GM21390 (cell line): Measurements from ENCODE around the gene ETHE1.
A peak's percentile ranks its signal among the peaks of the same experiment; 100 is the strongest.

ENCODE experiments used
- ATAC-seq: cut with Tn5 transposase; IDR thresholded peaks from one replicate; pipeline ENCODE4 v1.9.1; 2021; ENCODE audit not compliant: unreplicated experiment

ETHE1 gene

DNA sequence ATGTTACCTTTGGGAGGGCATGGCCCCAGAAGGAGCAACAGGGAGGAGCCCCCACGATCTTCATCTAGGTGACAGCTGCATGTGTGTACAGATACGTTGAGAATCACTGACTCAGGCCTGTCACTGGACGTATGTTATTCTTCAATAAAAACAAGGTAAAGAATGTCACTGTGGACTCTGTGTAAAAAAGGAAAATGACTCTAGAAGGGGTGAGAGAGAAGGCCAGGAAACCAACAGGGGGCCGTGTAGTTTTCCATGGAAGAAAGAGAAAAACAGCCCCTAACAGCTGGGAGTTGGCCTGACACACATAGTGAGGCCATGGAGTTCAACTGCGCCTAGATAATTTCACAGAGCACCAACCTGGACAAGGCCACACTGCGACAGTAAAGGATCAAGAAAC lies 59.7 kb downstream of the ETHE1 start:
- ATAC-seq: no peak

DNA sequence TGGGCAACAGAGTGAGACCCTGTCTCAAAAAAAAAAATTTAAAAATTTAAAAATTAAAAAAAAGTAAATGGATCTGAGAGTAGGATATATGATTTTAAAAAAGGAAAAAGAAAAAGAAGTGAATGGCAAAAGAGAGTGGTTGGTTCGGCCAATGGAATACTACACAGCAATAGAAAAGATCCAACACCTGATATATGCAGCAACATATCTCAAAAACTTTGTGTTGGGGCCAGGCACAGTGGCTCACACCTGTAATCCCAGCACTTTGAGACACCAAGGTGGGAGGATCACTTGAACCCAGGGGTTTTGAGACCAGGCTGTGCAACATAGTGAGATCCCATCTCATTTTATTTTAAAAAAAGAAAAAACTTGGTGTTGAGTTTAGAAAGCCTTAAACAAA lies 60.2 kb downstream of the ETHE1 start:
- ATAC-seq: no peak

DNA sequence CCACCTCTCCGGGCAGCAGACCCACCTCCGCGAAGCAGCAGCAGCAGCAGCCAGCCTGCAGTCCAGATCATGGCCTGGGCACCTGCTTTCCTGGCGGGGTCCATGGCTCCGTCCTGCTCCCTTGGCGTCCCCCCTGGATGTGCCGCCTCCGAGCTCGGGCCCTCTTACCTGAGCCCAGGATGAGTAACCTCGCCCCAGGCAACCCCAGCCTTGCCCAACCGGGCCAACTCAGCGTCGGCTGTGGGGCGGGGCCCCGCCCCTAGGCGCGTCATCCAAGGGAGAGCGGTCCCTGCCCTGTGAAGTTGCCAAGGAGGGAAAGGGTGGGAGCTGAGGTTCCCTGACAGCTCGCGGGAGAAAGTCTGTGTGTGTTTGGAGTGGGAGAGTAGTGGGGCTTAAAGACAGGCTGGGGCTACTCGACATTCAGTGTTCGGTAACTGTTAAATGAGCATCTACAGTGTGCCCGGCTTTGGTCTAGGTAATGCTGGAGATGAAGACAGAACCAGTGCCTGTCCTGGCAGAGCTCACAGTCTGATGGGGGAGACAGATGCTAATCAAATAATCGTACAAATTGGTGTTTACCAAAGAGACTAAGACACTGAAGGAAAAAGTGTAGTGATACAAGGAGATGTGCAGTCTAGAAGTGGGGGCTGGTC lies 61.4 kb downstream of the ETHE1 start, which contains the start of gene LYPD3:
TSS of gene LYPD3 (minus strand) at position 141 of the 653 bp plus-strand sequence. CDS start at position 104, 37 bp downstream.
- no peak for ATAC-seq

DNA sequence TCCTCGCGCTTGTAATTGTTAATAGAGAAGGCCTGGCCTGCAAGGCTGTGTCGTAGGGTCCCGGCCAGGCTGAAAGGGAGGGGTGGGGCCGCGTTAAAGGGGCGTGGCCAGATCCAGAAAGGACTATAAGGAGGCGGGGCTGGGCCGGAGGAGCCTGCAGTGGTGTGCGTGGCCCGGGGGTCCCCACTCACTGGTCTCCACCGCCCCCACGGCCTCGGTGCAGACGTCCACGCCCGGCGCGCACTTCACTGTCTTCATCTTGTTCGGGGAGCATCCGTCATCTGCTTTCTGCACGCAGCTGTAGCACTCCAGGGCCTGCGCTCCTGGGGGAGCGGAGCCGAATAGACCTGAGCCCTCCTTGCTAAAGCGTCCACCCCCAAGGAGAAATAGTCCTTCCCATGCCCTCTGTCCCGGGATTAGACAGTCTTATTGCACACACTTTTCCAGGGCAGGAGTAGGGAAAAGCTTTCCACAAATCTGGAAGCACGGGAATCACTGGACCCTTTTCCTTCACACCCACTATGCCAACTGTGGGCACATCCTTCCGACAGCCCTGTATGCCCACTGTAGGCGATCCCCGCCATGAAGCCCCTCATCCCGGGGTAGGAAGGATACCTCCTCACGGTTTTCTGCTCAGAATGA lies 62.7 kb downstream of the ETHE1 start:
- peak; percentile 39 for ATAC-seq

DNA sequence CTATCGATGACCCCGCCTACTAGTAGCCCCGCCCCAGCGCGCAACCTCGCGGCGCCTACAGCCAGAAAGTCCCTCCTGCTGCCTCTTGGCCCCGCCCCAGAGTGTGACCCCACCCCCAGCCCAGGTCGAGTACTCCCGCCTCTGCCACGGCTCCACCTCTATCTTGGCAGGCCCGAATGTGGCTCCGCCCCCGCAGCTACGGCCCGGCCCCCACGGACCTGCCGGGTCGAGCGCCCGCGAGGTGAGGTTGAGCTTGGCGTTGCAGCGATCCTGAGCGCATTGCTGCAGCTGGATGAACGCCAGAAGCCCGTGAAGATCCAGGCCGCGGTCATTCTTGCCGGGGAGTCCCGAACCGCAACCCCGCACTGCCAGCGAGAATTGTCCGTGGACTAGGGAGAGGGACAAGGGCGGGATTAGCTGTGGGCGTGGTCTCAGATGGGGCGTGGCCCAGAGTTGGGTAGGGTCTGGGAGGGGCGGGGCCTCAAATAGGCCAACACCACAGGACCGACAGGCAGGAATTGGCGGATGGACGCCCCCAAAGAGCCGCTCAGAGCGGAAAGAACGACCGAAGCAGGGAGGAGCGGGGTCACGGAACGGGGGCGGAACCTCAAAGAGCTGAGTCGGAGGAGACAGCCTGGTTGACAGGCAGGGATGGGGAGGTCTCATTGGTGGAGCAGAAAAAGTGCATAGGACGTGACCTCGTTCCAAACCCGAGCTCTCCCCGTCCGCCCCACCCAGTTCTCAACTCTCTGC lies 63.4 kb downstream of the ETHE1 start:
- peak; percentile 81 for ATAC-seq

DNA sequence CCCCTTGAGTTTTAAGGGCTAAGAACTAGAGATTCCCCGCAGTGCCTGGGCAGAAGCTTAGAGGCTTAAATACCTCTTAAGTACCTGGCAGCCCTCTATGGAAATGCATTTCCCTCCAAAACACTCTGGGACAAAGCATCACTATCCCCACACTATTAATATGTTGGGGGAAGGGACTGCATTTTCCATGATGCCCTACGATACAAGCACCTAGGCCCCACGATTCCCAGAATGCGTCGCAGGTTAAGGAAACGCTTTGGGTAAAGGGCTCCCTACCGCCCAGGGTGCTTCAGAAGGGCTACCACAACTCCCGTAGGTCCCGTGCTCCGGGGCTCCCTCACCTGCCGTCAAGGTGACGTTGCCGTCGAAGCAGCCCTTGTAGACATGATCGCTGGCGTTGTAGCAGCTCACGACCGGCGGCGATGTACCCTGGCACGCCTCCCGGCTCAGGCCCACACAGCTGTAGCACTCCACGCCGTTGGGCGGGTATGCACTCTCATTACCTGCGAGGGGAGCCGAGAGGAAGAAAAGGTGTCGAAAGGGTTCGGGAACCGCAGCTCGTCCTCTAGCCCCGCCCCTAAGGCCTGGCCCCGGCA lies 64.1 kb downstream of the ETHE1 start:
- ATAC-seq: no peak

DNA sequence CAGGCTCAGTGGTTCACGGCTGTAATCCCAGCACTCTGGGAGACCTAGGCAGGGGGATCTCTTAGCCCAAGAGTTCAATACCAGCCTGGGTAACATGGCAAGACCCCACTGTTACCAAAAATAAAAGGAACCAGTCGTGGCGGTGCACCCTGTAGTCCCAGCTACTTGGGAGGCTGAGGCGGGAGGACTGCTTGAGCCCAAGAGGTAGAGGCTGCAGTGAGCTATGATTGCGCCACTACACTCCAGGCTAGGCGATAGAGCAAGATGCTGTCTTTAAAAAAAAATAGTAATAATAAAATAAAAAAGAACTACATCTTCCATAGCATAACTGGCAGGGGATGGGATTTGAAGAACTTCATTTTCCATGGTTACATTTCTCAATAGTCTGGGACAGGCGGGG lies 64.6 kb downstream of the ETHE1 start:
- no peak for ATAC-seq

DNA sequence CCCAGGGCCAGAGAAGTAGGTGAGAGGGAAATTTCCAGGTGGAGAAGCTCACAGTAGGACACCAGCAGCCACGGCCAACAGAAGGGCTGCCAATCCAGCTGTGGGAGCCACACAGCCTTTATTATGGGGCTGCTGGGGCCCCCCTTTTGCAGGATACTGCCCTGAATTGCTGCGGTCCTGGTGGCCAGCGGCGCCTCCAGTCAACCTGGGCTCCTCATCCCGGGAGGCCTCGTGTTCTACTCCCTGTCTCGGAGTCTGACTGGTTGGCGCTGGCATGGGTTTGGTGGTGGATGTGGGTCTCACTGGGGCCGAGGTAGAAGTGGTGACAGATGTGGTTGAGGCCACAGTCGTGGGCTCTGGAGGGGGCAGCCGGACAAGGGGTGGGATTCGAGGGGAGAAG lies 65.7 kb downstream of the ETHE1 start:
- ATAC-seq: no peak

DNA sequence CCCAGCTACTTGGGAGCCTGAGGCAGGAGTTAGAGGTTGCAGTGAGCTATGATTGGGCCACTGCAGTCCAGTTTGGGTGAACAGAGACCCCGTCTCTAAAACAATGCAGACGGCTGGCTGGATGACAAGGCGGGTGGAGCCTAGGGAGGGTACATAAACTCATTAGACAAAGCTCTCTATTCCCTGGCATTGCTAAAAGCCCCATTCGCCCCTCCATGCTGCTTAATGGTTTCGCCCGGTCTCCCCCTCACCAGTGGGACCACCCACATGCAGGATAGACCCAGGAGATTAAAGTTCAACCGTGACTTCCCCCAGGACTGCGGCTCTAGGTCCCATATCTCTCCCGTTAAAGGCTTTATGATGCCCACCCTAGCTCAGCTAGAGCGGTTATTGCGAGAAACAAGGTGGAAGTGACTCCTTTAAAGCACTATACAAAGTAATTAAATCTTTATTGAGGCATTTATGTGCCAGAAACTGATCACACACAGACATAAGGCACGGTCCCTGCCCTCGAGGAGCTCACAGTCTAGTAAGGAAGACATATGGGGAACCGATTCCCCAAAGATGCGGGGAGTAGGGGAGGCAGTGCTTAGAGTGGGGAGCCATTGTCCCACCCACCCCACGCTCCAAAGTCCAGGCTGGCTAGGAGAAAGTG lies 66.5 kb downstream of the ETHE1 start:
- ATAC-seq: no peak

DNA sequence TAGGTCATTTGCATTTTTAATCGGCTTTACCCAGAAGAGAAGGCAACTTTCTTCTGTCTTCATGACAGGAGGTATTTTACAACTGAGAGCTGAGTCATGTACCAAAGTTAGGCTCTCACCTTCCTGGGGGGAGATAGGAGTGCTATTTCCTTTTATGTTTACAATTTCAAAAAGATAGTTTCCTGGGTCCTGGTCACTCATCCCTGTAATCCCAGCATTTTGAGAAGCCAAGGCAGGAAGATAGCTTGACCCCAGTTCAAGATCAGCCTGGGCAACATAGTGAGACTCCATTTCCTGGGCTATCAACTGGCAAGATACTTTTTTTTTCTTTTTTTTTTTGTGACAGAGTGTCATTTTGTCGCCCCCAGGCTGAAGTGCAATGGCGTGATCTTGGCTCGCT lies 69.2 kb downstream of the ETHE1 start:
- ATAC-seq: no peak
